GM19328 (cell line): ENCODE measurements around the gene NELL2.
"Not testable (repeated sequence)": the region's sequence is repeated elsewhere in the genome, so short reads cannot be mapped to it uniquely, and the experiment has no call there.

ENCODE experiments used
- ATAC-seq: cut with Tn5 transposase; IDR thresholded peaks from one replicate; pipeline ENCODE4 v1.9.1; 2021; ENCODE audit warnings: mild to moderate bottlenecking, moderate library complexity; ENCODE audit not compliant: unreplicated experiment

Gene NELL2

GRCh38 chr12:44875954-44876543, at the start of gene NELL2:
NELL2 (minus strand) TSS chr12:44876315; CDS start chr12:44875869, 446 bp downstream.
- no peak for ATAC-seq

GRCh38 chr12:44921736-44922135, 45.6 kb upstream of the NELL2 start:
- ATAC-seq: no peak

- no peak for ATAC-seq
Observed at GRCh38 chr12:44917141-44917540, 41.0 kb upstream of the NELL2 start.

- no peak for ATAC-seq
Observed at GRCh38 chr12:44915958-44916357, 39.8 kb upstream of the NELL2 start.

GRCh38 chr12:44904321-44904720, 28.2 kb upstream of the NELL2 start:
- no peak for ATAC-seq

- ATAC-seq: not testable (repeated sequence)
Observed at GRCh38 chr12:44898108-44898507, 22.0 kb upstream of the NELL2 start.

- ATAC-seq: no peak
Observed at GRCh38 chr12:44889926-44890325, 13.8 kb upstream of the NELL2 start.

- no peak for ATAC-seq
Observed at GRCh38 chr12:44889162-44889561, 13.0 kb upstream of the NELL2 start.

GRCh38 chr12:44885902-44886301, 9.8 kb upstream of the NELL2 start:
- no peak for ATAC-seq

GRCh38 chr12:44881197-44881596, 5.1 kb upstream of the NELL2 start:
- no peak for ATAC-seq

GRCh38 chr12:44876544-44877410, 662 bp upstream of the NELL2 start:
- no peak for ATAC-seq

GRCh38 chr12:44875417-44875953, 630 bp downstream of the NELL2 start:
- ATAC-seq: no peak

GRCh38 chr12:44874981-44875416, 1.1 kb downstream of the NELL2 start:
- ATAC-seq: no peak

GRCh38 chr12:44873898-44874297, 2.2 kb downstream of the NELL2 start:
- no peak for ATAC-seq

- ATAC-seq: no peak
Observed at GRCh38 chr12:44869503-44869902, 6.6 kb downstream of the NELL2 start.

- ATAC-seq: no peak
Observed at GRCh38 chr12:44863867-44864266, 12.2 kb downstream of the NELL2 start.

GRCh38 chr12:44859998-44860689, 16.0 kb downstream of the NELL2 start:
- no peak for ATAC-seq

GRCh38 chr12:44858226-44858855, 17.8 kb downstream of the NELL2 start:
- no peak for ATAC-seq

- ATAC-seq: no peak
Observed at GRCh38 chr12:44852483-44852882, 23.6 kb downstream of the NELL2 start.

- ATAC-seq: no peak
Observed at GRCh38 chr12:44851586-44851985, 24.5 kb downstream of the NELL2 start.

- ATAC-seq: peak; percentile 61
Observed at GRCh38 chr12:44848703-44849085, 27.4 kb downstream of the NELL2 start.
